Activated naive CD4-positive, alpha-beta T cell treated with anti-CD3 and anti-CD28 coated beads for 36 hours (primary cell): ENCODE measurements around the gene GALNS. TPM values are rescaled to one million over a fixed set of nuclear protein-coding genes. Genes with fewer than 3 reads are reported as not detected.

Source experiments
- CTCF ChIA-PET: fragments of 350-600 bp; sonication (Branson Sonifier 250); formaldehyde crosslinking; loops from one replicate; lab custom pipeline; 2021; ENCODE audit warnings: antibody characterized with exemption; lab: Charles Lee
- DNase-seq: peaks from one replicate; pipeline ENCODE4 v3.0.0-alpha.2; 2020
- H3K27ac Mint-ChIP-seq: one replicate; pipeline ENCODE4 v1.8.0; 2021; ENCODE audit warnings: mild to moderate bottlenecking, mixed read lengths
- H3K27me3 Mint-ChIP-seq: one replicate; pipeline ENCODE4 v1.8.0; 2021; ENCODE audit warnings: low read depth, mixed read lengths
- H3K36me3 Mint-ChIP-seq: one replicate; pipeline ENCODE4 v1.8.0; 2021; ENCODE audit warnings: low read depth, mixed read lengths
- H3K4me1 Mint-ChIP-seq: one replicate; pipeline ENCODE4 v1.8.0; 2021; ENCODE audit warnings: low read depth, mixed read lengths
- H3K4me3 Mint-ChIP-seq: one replicate; pipeline ENCODE4 v1.8.0; 2021; ENCODE audit warnings: mild to moderate bottlenecking, moderate library complexity, mixed read lengths
- H3K9me3 Mint-ChIP-seq: one replicate; pipeline ENCODE4 v1.8.0; 2021; ENCODE audit warnings: mixed read lengths
- intact Hi-C: fragments of 100-400 bp; cut with micrococcal nuclease; formaldehyde crosslinking; loops from one replicate; pipeline ENCODE4 v1.15.1; 2023
- total RNA-seq, 2 experiments: library from RNA; stranded (reverse); gene quantifications; one replicate each; pipeline ENCODE4 v1.2.3, GENCODE V29; 2021

GALNS gene
- total RNA-seq, 2 experiments from 2014 or later = 10.9 to 11.2 TPM

- intact Hi-C loops = no loop called here
- no peak overlapping the region for H3K27ac Mint-ChIP-seq
- CTCF ChIA-PET = no interaction called here
- H3K36me3 Mint-ChIP-seq = peaks cover 1% of the 10 kb centered on the region
- H3K4me1 Mint-ChIP-seq = peaks cover 21% of the 10 kb centered on the region
- DNase-seq = no peak
- H3K9me3 Mint-ChIP-seq = no peaks in the 10 kb centered on the region
- H3K27me3 Mint-ChIP-seq = no peaks in the 10 kb centered on the region
- no peak overlapping the region for H3K4me3 Mint-ChIP-seq
Measured at GRCh38 chr16:88764913-88765349, 91.8 kb downstream of the GALNS start.

- H3K27me3 Mint-ChIP-seq = no peaks in the 10 kb centered on the region
- H3K27ac Mint-ChIP-seq = no peak overlapping the region
- no peak for DNase-seq
- CTCF ChIA-PET = no interaction called here
- no peaks in the 10 kb centered on the region for H3K9me3 Mint-ChIP-seq
- peaks cover 1% of the 10 kb centered on the region for H3K36me3 Mint-ChIP-seq
- H3K4me3 Mint-ChIP-seq = no peak overlapping the region
- H3K4me1 Mint-ChIP-seq = peaks cover 19% of the 10 kb centered on the region
- intact Hi-C loops = no loop called here
Measured at GRCh38 chr16:88764080-88764479, 92.7 kb downstream of the GALNS start.

Other genes starting within 250 kb of the GALNS start
- not detected for gene IL17C, start 218.4 kb downstream of the GALNS start, total RNA-seq
- gene CYBA, start 205.9 kb downstream of the GALNS start, total RNA-seq = 100 to 1,000 TPM; 167 to 180 TPM
- 10 to 100 TPM; 90.5 to 96.8 TPM for gene MVD, start 193.9 kb downstream of the GALNS start, total RNA-seq
- 1 to 10 TPM; 2.9 to 3.0 TPM for gene SNAI3, start 170.4 kb downstream of the GALNS start, total RNA-seq
- 10 to 100 TPM; 33.6 to 35.3 TPM for gene RNF166, start 150.5 kb downstream of the GALNS start, total RNA-seq
- 10 to 100 TPM; 46.1 to 48.1 TPM for gene CTU2, start 150.4 kb downstream of the GALNS start, total RNA-seq
- 10 to 100 TPM; 78.2 to 80.1 TPM for gene PIEZO1, start 71.7 kb downstream of the GALNS start, total RNA-seq
- 100 to 1,000 TPM; 223 to 231 TPM for gene CDT1, start 53.2 kb downstream of the GALNS start, total RNA-seq
- 100 to 1,000 TPM; 314 TPM for gene APRT, start 45.0 kb downstream of the GALNS start, total RNA-seq
- gene TRAPPC2L, start 180 bp upstream of the GALNS start, total RNA-seq = 10 to 100 TPM; 57.7 to 66.1 TPM
- gene PABPN1L, start 9.7 kb upstream of the GALNS start, total RNA-seq = not detected
- gene CBFA2T3, start 120.3 kb upstream of the GALNS start, total RNA-seq = not detected
- gene ACSF3, start 236.9 kb upstream of the GALNS start, total RNA-seq = 10 to 100 TPM; 26.1 to 26.7 TPM